GM21526 (cell line): ENCODE measurements around the gene SGIP1.
"Not testable (repeated sequence)": the region's sequence is repeated elsewhere in the genome, so short reads cannot be mapped to it uniquely, and the experiment has no call there.

Experiments
- ATAC-seq: cut with Tn5 transposase; IDR thresholded peaks from one replicate; pipeline ENCODE4 v1.9.1; 2021; ENCODE audit warnings: moderate library complexity; ENCODE audit not compliant: unreplicated experiment, low FRiP score

The SGIP1 gene

GRCh38 chr1:66758241-66758755 lies 224.3 kb downstream of the SGIP1 start:
- peak; percentile 100 for ATAC-seq

- ATAC-seq, result no peak
These were observed 226.6 kb downstream of the SGIP1 start for GRCh38 chr1:66760506-66760905.

DNA sequence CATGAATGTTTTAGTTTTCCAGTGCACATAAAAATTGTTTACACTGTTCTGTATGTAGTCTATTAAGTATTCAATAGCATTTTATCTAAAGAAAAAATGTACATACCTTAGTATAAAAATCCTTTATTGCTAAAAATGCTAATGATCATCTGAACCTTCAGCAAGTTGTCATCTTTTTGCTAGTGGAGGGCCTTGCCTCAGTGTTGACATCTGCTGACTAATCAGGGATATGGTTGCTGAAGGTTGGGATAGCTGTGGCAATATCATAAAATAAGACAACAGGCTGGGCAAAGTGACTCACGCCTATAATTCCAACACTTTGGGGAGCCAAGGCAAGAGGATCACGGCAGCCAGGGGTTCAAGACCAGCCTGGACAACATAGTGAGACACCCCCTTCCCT lies 227.3 kb downstream of the SGIP1 start:
- no peak for ATAC-seq

DNA sequence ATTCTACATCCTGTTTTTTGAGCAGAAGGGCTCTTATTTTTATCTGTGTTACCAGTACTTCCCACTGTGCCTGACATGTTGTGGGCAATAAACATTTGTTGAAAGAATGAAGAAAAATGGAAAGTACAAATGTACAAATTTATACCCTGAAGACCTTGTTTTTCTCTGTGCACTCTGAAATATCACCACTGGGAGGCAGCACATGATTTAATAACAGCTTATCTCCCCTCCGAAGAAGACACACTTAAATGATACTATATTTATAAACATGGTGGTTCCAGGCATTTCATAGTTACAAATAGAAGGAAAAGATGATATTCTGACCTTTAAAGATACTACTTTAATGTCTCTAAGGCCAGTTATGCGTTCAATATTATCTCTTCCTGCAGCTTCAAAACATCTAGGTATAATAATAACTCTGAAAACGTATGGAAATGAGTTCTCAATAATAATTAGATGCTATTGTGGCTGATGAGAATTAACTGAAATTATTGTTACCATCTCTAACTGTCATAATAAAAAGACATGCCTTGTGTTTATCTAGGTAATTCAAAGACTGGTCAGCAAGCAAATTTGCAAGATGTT lies 231.1 kb downstream of the SGIP1 start:
- ATAC-seq, result peak; percentile 65

GRCh38 chr1:66767626-66768025 lies 233.7 kb downstream of the SGIP1 start:
- no peak for ATAC-seq

DNA sequence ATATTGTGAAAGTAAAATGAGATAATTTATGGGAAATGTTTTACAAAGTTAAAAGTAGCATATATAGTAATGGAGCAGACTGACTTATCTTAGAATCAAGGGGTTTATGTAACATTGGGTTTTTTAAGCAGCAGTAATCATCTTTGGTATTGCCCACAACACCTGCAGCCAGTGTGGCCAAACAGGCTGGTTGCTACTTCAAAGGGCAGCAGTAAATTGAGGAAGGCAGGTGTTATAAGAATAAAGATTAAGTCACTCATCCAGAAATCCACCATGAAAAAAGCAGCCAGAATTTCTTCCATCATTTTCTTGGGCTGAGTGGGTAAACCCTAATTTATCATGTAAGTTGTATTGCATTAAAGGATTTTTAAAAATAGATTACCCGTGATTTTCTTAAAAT lies 235.0 kb downstream of the SGIP1 start:
- ATAC-seq, result no peak

GRCh38 chr1:66769512-66770229 lies 235.7 kb downstream of the SGIP1 start:
- ATAC-seq, result no peak

DNA sequence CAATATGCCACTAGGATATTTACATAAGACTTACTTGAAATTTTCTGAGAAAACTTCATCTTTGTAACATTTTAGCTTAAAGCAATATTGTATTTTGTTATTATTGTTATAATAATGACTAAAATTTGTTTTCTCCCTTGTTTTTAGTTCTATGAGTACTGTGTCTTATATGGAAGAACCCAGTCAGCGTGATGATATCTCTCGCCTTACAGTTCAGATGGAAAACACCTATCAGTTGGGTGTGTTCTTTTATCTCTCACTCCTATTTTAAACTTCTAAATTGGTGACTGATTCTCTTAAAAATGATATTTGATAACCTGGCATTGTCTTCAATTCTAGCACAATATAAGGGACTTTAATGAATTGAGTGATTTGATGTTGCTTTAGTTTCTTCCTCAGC lies 236.3 kb downstream of the SGIP1 start:
- ATAC-seq, result no peak

GRCh38 chr1:66770694-66771093 lies 236.7 kb downstream of the SGIP1 start:
- ATAC-seq, result no peak

DNA sequence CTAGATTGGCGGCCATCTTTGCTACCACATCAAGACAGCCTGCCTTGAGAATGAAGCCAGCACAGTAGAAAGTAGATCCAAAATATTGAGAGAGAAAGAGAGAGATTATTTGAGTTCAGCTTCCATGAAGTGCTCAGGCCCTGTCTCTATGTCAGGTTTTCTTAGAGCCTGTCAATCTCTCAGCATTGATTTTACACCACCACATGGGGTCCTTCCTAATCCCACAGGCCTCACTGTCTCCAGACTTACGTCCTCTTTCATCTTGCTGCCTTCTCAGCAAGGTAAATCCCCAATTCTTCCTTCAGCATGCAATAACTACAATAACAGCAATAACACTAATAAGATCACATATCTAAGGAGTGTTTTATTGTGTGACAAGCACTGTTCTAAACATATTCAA lies 239.3 kb downstream of the SGIP1 start:
- ATAC-seq, result no peak

DNA sequence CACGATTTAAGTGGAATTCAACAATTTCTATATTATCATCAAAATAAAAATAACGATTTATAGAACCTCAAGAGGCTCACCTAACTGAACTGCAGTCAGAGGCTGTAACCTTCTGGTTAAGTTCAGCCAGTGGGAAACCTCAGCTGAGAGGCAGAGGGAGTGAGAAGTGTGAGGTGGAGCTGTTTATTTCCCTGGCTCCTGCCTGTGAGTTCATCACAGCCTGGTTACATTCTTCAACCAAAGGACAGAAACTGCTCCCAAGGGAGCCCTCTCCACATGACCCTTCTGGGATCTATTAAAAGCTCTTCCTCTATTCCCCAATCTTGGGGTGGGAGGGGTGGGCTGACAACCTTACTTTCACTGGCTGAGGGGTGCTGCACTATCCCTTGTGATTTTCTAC lies 240.5 kb downstream of the SGIP1 start:
- no peak for ATAC-seq

DNA sequence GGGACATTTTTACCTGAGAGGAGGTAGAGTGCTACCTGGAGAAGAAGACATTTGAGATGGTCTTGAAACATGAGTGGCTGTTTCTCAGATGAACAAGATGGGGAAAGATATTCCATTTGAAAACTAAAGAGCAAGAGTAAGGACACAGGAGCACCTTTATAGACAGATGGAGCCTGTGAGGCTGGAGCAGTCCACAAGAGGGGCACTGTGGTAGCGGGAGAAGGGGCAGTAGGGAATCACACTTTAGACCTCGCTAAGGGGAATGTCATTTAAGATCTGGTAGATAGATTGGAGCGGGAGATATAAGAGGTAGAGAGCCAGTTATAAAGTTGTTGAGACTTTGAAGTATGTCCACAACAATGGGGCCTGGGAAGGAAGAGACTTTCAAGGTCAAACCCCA lies 241.7 kb downstream of the SGIP1 start:
- no peak for ATAC-seq

DNA sequence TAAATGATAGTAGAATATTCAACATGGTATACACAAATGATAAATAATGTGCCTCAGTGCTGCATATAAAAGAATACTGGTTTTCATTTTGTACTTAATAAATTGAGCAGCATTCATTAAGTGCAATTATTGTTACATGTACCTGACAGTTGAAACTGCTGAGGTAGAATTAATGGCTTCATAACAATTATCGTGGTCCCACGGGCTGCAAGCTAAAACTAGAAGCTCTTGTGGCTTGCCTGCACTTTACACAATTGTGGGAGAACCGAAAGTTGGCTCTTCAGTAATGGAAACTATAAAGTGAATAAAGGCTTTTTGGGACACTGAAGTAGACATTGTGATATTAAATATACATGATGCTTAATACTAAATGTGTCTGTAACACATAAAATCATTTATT lies 243.9 kb downstream of the SGIP1 start:
- ATAC-seq, result no peak

DNA sequence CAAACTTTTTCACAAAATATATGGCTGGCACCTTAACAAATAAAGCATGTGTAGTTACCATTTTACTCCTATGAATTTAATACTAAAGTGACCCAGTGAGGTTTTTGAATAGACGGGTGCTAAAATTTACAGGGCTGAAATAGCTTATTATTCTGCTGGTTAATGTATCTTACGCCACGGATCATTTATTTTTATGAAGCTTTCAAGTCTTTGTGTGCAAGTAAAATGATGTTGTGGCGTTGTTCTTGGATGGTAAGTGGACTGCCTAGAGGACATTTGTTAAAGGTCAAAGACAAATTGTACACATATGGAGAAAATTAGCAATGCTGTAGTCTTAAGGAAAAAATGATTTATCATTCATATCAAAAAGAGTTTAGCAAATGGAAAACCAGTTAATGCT lies 244.3 kb downstream of the SGIP1 start:
- no peak for ATAC-seq

GRCh38 chr1:66778969-66779368 lies 245.0 kb downstream of the SGIP1 start:
- peak; percentile 55 for ATAC-seq

DNA sequence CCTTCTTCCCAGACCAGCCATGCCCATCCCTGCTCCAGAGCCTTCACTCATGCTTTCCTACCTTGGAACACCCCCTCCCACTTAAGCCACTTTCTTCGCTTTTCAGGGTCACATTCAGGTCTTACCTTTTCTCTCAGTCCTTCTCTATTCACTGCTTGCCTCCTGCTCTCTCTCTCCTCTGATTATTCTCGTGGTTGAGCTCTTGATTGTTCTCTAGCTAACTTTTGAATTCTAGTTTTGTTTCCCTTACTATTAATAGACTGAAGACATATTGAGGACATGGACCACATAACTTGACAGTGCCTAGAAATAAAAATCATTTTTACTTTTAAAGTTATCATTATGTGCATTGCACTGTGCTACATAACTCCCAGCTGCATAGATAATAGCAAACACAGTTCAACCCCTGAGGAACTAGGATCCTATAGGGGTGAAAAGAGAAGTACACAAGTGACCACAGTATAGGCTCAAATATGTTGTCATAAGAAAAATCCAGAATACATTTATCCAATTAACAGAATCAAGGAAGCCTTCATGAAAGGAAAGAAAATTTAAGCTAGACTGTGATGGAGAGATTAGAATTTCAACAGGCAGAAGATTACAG lies 245.6 kb downstream of the SGIP1 start:
- no peak for ATAC-seq

GRCh38 chr1:66785800-66786199 lies 251.8 kb downstream of the SGIP1 start:
- ATAC-seq, result not testable (repeated sequence)

GRCh38 chr1:66787641-66788040 lies 253.7 kb downstream of the SGIP1 start:
- ATAC-seq, result no peak

DNA sequence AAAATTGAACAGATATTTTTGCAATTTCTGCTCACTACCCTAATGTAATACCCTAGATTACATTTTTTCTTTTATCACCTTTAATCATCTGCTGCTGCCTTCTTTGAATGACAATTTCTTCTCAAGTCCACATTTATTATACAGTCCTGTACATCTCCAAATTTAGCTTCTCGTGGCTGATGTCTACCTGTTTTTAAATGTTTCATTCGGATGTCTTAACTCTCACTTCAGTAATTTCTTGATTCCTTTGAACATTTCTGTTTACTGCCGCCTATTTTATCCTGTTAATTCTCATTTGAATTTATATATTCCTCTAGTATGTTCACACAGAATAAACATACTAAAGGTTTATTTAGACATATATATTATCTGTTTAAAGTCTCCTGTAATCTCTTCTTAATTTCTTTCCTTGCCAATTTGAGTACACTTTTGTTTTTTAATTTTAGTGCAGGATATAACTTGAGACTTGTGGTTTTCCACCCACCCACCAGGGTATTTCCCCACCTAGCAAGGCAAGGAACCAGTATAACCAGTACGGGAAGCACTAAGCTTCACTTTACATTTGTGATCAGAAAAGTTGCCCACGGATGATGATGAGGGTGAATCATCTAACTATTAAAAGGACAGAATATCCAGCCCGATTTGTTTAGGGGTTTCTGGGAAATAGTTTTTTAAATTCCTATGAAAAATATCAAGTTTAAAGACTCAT lies 254.4 kb downstream of the SGIP1 start:
- peak; percentile 79 for ATAC-seq

GRCh38 chr1:66791621-66792610 lies 258.0 kb downstream of the SGIP1 start:
- no peak for ATAC-seq
